ENCODE results near the gene YJEFN3.

GRCh38 chr19:19551853-19552192, 23.1 kb downstream of the YJEFN3 start:
- TF ChIP-seq EZH2 (IDR thresholded peaks at IDR 0.05) (no peak), POLR2AphosphoS5 (IDR thresholded peaks at IDR 0.05; ENCODE audit: borderline replicate concordance, low read depth, low read length) (no peak), FOXP2 (optimal IDR thresholded peaks at IDR 0.05; ENCODE audit: control extremely low read depth, extremely low read length, insufficient read depth) (no peak)
